ENCODE measurements around the gene ATP5F1D. TPM values are rescaled to one million over a fixed set of nuclear protein-coding genes. Genes with fewer than 3 reads are reported as not detected.

ATP5F1D gene
- 76.6 to 174 TPM (median 172 TPM) in 5 replicates for total RNA-seq (2022; extraction: Qiagen RNA extraction)

GRCh38 chr19:1241417-1242095 is at the start of gene ATP5F1D:
ATP5F1D (plus strand) TSS chr19:1241751; CDS start chr19:1241851, 100 bp downstream.

GRCh38 chr19:1205114-1206099 is 36.1 kb upstream of the ATP5F1D start, which contains the start of gene STK11:
STK11 (plus strand) TSS chr19:1205778; CDS start chr19:1206914, 1,136 bp downstream.

GRCh38 chr19:1237754-1238368 is 3.7 kb upstream of the ATP5F1D start, which contains the start of gene CBARP:
CBARP (minus strand) TSS chr19:1238005; CDS start chr19:1236100, 1,905 bp downstream.

GRCh38 chr19:1248139-1248785 is 6.7 kb downstream of the ATP5F1D start, which contains the start of gene MIDN:
MIDN (plus strand) TSS chr19:1248583; CDS start chr19:1250297, 1,714 bp downstream.

GRCh38 chr19:1269065-1269477 is 27.5 kb downstream of the ATP5F1D start, which contains the start of gene CIRBP:
CIRBP (plus strand) TSS chr19:1269332; CDS start chr19:1270934, 1,602 bp downstream.

GRCh38 chr19:1275260-1275975 is 33.9 kb downstream of the ATP5F1D start, which contains the start of gene FAM174C:
FAM174C (plus strand) TSS chr19:1275530; CDS start chr19:1275550, 20 bp downstream.

GRCh38 chr19:1285737-1286360 is 44.3 kb downstream of the ATP5F1D start, which contains the start of gene EFNA2:
EFNA2 (plus strand) TSS chr19:1285873; CDS start chr19:1286169, 296 bp downstream.

Other genes starting within 250 kb of the ATP5F1D start
- gene GRIN3B, start 241.3 kb upstream of the ATP5F1D start, total RNA-seq (2022; extraction: Qiagen RNA extraction) = 1.8 to 5.0 TPM (median 2.5 TPM) in 5 replicates
- 71.4 to 134 TPM (median 123 TPM) in 5 replicates for gene TMEM259, start 220.6 kb upstream of the ATP5F1D start, total RNA-seq (2022; extraction: Qiagen RNA extraction)
- not detected in 5 replicates for gene RNU6-2, start 220.2 kb upstream of the ATP5F1D start, total RNA-seq (2022; extraction: Qiagen RNA extraction)
- 66.3 to 85.2 TPM (median 76.4 TPM) in 5 replicates for gene CNN2, start 215.1 kb upstream of the ATP5F1D start, total RNA-seq (2022; extraction: Qiagen RNA extraction)
- 8.7 to 16.2 TPM (median 12.6 TPM) in 5 replicates for gene ABCA7, start 201.6 kb upstream of the ATP5F1D start, total RNA-seq (2022; extraction: Qiagen RNA extraction)
- 1.9 to 4.3 TPM (median 4.1 TPM) in 5 replicates for gene ARHGAP45, start 174.6 kb upstream of the ATP5F1D start, total RNA-seq (2022; extraction: Qiagen RNA extraction)
- 206 to 247 TPM (median 231 TPM) in 5 replicates for gene POLR2E, start 146.4 kb upstream of the ATP5F1D start, total RNA-seq (2022; extraction: Qiagen RNA extraction)
- 425 to 512 TPM (median 484 TPM) in 5 replicates for gene GPX4, start 137.8 kb upstream of the ATP5F1D start, total RNA-seq (2022; extraction: Qiagen RNA extraction)
- 23.2 to 39.6 TPM (median 36.2 TPM) in 5 replicates for gene SBNO2, start 67.5 kb upstream of the ATP5F1D start, total RNA-seq (2022; extraction: Qiagen RNA extraction)
- gene STK11, start 36.0 kb upstream of the ATP5F1D start, total RNA-seq (2022; extraction: Qiagen RNA extraction) = 31.4 to 37.3 TPM (median 35.9 TPM) in 5 replicates
- gene CBARP, start 3.7 kb upstream of the ATP5F1D start, total RNA-seq (2022; extraction: Qiagen RNA extraction) = 2.2 to 4.6 TPM (median 4.4 TPM) in 5 replicates
- 42.8 to 54.2 TPM (median 50.7 TPM) in 5 replicates for gene MIDN, start 6.8 kb downstream of the ATP5F1D start, total RNA-seq (2022; extraction: Qiagen RNA extraction)
- gene CIRBP, start 27.6 kb downstream of the ATP5F1D start, total RNA-seq (2022; extraction: Qiagen RNA extraction) = 94.0 to 177 TPM (median 104 TPM) in 5 replicates
- gene FAM174C, start 33.8 kb downstream of the ATP5F1D start, total RNA-seq (2022; extraction: Qiagen RNA extraction) = 43.0 to 92.1 TPM (median 78.4 TPM) in 5 replicates
- gene EFNA2, start 44.1 kb downstream of the ATP5F1D start, total RNA-seq (2022; extraction: Qiagen RNA extraction) = 1.5 to 2.4 TPM (median 1.7 TPM) in 5 replicates
- 70.5 to 76.7 TPM (median 73.9 TPM) in 5 replicates for gene NDUFS7, start 142.2 kb downstream of the ATP5F1D start, total RNA-seq (2022; extraction: Qiagen RNA extraction)
- gene GAMT, start 159.8 kb downstream of the ATP5F1D start, total RNA-seq (2022; extraction: Qiagen RNA extraction) = 27.5 to 43.7 TPM (median 40.5 TPM) in 5 replicates
- gene DAZAP1, start 165.8 kb downstream of the ATP5F1D start, total RNA-seq (2022; extraction: Qiagen RNA extraction) = 74.9 to 108 TPM (median 102 TPM) in 5 replicates
- 1,432 to 1,976 TPM (median 1,893 TPM) in 5 replicates for gene RPS15, start 196.6 kb downstream of the ATP5F1D start, total RNA-seq (2022; extraction: Qiagen RNA extraction)
- gene APC2, start 208.4 kb downstream of the ATP5F1D start, total RNA-seq (2022; extraction: Qiagen RNA extraction) = 0.64 to 2.7 TPM (median 1.8 TPM) in 5 replicates
- 9.1 to 20.0 TPM (median 17.5 TPM) in 5 replicates for gene C19orf25, start 237.5 kb downstream of the ATP5F1D start, total RNA-seq (2022; extraction: Qiagen RNA extraction)
- gene PCSK4, start 248.6 kb downstream of the ATP5F1D start, total RNA-seq (2022; extraction: Qiagen RNA extraction) = 0.52 to 1.2 TPM (median 1.0 TPM) in 5 replicates
- 4.4 to 5.8 TPM (median 4.9 TPM) in 5 replicates for gene REEP6, start 249.4 kb downstream of the ATP5F1D start, total RNA-seq (2022; extraction: Qiagen RNA extraction)